GM18873 (cell line): ENCODE results near the gene ADI1.
"Not testable (repeated sequence)": the region's sequence is repeated elsewhere in the genome, so short reads cannot be mapped to it uniquely, and the experiment has no call there.

ENCODE experiments used
- ATAC-seq: cut with Tn5 transposase; IDR thresholded peaks from one replicate; pipeline ENCODE4 v1.9.1; 2021; ENCODE audit warnings: mild to moderate bottlenecking, moderate library complexity, moderate number of reproducible peaks; ENCODE audit not compliant: unreplicated experiment, low FRiP score

Gene ADI1

GRCh38 chr2:3532941-3533340, 13.6 kb upstream of the ADI1 start:
- ATAC-seq = no peak

- no peak for ATAC-seq
Measured at GRCh38 chr2:3529316-3530025, 10.1 kb upstream of the ADI1 start.

DNA sequence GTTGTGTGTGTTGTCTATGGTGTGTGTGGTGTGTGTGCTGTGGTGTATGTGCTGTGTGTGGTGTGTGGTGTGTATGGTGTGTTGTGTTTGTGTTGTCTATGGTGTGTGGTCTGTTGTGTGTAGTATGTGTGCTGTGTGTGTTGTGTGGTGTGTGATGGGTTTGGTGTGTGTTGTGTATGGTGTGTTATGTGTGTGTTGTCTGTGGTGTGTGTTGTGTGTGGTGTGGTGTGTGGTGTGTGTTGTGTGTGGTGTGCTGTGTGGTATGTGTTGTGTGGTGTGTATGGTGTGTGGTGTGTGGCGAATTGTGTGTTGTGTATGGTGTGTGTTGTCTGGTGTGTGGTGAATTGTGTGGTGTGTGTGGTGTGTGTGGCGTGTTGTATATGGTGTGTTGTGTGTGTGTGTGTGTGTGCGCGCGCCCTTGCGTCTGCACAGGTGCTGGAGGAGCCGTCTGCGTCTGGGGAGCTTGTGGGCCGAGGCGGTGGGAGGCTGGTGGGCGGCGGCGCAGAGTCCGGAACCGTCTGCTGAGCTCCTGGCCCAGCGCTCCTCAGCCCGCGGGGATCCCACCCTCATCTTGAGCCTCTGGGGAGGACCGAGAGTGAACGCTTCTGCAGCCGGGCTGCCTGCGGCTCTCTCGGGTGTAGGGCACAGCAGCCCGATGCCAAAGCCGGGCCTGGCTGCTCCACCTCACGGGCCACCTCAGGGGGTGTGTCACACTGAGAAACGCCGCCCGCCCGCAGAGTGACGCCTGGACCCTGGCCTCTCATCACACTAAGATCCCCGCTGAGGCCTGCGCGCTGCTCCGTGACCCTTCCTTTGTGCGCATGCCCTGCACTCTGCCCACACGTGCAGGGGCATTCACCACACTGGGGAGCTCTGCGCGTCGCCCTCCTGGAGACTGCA, 8.8 kb upstream of the ADI1 start:
- no peak for ATAC-seq

- ATAC-seq = no peak
Measured at GRCh38 chr2:3526871-3527270, 7.5 kb upstream of the ADI1 start.

GRCh38 chr2:3523551-3524041, 4.3 kb upstream of the ADI1 start:
- ATAC-seq = no peak

- no peak for ATAC-seq
Measured at GRCh38 chr2:3522961-3523421, 3.7 kb upstream of the ADI1 start.

DNA sequence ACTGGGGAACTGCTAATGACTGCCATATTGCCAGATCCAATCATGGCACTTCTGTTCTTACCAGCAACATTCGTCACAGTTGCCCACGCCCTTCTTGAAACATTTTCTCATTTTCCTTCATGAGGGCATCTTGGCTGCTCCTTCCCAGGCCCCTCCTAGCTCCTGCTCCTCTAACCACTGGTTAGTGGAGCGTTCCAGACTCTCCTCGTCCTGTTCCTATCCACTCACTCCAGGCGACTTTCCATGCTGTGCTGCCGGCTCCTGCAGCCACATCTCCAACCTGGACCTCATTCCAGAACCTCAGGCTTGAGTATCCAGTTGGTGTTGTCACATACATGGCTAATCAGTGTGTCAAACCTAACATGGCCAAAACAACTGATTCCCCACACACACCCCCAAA, 1.3 kb upstream of the ADI1 start:
- no peak for ATAC-seq

DNA sequence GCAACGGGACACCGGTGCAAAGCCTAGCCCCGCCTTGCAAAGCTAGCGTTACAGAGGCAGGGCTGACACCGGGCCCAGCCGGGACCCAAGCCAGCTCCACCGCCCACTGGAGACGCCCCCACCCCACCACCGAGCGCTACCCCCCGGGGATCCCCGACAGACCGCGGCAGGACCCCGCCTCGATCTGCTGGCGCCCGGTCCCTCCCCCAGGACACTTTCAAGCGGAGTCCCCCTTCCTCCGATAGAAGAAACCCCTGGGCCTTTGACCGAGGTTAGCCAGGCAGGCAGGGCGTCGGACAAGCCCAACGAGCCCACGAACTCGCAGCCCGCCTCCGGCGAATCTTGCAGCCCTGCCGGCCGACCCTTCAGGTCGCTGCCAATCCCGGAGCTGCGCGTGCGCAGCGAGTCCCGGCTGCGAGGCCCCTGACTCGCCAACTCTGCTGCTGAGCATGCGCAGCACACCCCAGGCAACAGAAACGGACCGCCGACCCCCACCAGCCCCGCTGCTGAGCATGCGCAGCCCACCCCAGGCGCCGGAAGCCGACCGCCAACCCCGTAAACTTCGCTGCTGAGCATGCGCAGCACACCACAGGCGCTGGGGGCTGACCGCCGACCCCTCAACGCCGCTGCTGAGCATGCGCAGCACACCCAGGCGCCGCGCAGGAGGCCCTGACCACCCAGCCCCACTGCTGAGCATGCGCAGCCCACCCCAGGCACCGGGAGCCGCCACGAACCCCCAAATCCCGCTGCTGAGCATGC, 656 bp downstream of the ADI1 start:
- ATAC-seq = peak; percentile 73

GRCh38 chr2:3517948-3518495, 1.3 kb downstream of the ADI1 start:
- ATAC-seq = no peak

DNA sequence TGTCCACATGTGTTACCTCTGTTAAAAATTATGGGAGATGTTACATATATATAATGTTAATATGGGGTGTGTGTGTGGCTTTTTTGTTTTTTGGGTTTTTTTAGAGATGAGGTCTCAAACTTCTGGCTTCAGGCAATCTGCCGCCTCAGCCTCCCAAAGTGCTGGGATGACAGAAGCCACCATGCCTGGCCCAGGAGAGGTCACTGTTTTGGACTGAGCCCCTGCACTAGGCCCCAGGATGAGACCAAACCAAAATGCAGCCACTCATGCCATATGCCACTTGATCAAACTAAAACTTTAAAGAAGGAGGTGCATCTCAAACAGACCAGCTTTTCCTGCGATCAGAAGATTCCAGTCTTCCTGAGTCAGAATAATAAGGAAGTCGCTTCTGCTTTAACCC, 2.5 kb downstream of the ADI1 start:
- no peak for ATAC-seq

- not testable (repeated sequence) for ATAC-seq
Measured at GRCh38 chr2:3515438-3515837, 3.9 kb downstream of the ADI1 start.

DNA sequence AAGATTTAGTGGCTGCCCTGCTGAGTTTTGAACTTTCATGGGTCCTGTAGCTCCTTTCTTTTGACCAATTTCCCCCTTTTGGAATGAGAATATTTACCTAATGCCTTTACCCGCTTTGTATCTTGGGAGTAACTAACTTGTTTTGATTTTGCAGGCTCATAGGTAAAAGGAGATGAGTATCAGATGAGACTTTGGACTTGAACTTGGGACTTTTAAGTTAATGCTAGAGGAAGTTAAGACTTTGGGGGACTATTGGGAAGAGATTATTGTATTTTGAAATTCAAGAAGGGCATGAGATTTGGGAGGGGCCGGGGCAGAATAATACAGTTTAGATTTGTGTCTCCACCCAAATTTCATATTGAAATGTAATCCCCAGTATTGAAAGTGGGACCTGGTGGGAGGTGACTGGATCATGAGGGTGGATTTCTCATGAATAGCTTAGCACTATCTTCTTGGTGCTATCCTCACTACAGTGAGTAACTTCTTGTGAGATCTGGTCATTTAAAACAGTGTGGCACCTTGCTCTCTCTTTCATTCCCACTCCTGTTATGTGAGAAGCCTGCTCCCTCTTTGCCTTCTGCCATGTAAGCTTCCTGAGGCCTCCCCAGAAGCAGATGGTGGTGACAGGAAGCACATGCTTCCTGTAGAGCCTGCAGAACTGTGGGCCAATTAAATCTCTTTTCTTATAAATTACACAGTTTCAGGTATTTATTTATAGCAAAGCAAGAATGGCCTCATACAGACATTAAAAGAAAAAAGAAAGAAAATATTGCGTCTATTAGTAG, 6.1 kb downstream of the ADI1 start:
- no peak for ATAC-seq

GRCh38 chr2:3512086-3512485, 7.2 kb downstream of the ADI1 start:
- no peak for ATAC-seq

- no peak for ATAC-seq
Measured at GRCh38 chr2:3505771-3506170, 13.6 kb downstream of the ADI1 start.

- ATAC-seq = no peak
Measured at GRCh38 chr2:3504741-3505140, 14.6 kb downstream of the ADI1 start.

GRCh38 chr2:3503483-3503882, 15.8 kb downstream of the ADI1 start:
- ATAC-seq = no peak

DNA sequence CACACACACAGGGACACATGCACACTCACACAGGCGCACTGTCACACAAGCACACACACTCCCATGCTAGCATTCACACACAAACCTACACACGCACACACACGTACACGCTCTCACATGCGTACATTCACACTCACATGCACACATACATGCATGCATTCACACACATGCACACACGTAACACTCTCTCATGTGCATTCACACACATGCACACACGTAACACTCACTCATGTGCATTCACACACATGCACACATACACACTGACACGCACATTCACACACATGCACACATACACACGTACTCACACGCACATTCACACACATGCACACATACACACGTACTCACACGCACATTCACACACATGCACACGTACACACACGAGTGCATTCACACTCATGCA, 16.3 kb downstream of the ADI1 start:
- no peak for ATAC-seq

- no peak for ATAC-seq
Measured at GRCh38 chr2:3500326-3500899, 18.9 kb downstream of the ADI1 start.

- no peak for ATAC-seq
Measured at GRCh38 chr2:3498783-3499394, 20.4 kb downstream of the ADI1 start.
